ENCODE measurements around the gene NUB1.

NUB1 gene

GRCh38 chr7:151336027-151336708 is 5.4 kb upstream of the NUB1 start:
- no peak overlapping the region for H3K4me3 ChIP-seq (ENCODE audit: low read depth, low read length)
- no peak for TF ChIP-seq CTCF (IDR thresholded peaks at IDR 0.05; ENCODE audit: borderline replicate concordance, insufficient read depth, low read depth, low read length)

- no peak overlapping the region for H3K4me3 ChIP-seq (ENCODE audit: low read depth, low read length)
- TF ChIP-seq CTCF (IDR thresholded peaks at IDR 0.05; ENCODE audit: borderline replicate concordance, insufficient read depth, low read depth, low read length) = no peak
These were observed 4.3 kb upstream of the NUB1 start for GRCh38 chr7:151337346-151337745.

- H3K4me3 ChIP-seq (ENCODE audit: low read depth, low read length) = no peak overlapping the region
- TF ChIP-seq CTCF (IDR thresholded peaks at IDR 0.05; ENCODE audit: borderline replicate concordance, insufficient read depth, low read depth, low read length) = no peak
These were observed 2.8 kb upstream of the NUB1 start for GRCh38 chr7:151338809-151339208.

GRCh38 chr7:151339651-151340382 is 1.8 kb upstream of the NUB1 start:
- TF ChIP-seq CTCF (IDR thresholded peaks at IDR 0.05; ENCODE audit: borderline replicate concordance, insufficient read depth, low read depth, low read length) = peak; percentile 20; the same call in 1 of the 2 replicates
- peak overlapping the region; percentile 8 for H3K4me3 ChIP-seq (ENCODE audit: low read depth, low read length)

GRCh38 chr7:151340794-151341356 is 737 bp upstream of the NUB1 start:
- no peak overlapping the region for H3K4me3 ChIP-seq (ENCODE audit: low read depth, low read length)
- TF ChIP-seq CTCF (IDR thresholded peaks at IDR 0.05; ENCODE audit: borderline replicate concordance, insufficient read depth, low read depth, low read length) = no peak

GRCh38 chr7:151342102-151342646 is 562 bp downstream of the NUB1 start:
- H3K4me3 ChIP-seq (ENCODE audit: low read depth, low read length) = peak overlapping the region; percentile 59
- TF ChIP-seq CTCF (IDR thresholded peaks at IDR 0.05; ENCODE audit: borderline replicate concordance, insufficient read depth, low read depth, low read length) = no peak
